Activated CD4-positive, alpha-beta T cell treated with anti-CD3 and anti-CD28 coated beads, Interleukin-2, amount 50 U/mL, for 48 hours (primary cell): Measurements from ENCODE around the gene SLF2.
A peak's percentile ranks its signal among the peaks of the same experiment; 100 is the strongest.

Experiments
- DNase-seq, 2 experiments: peaks; one replicate each; pipeline ENCODE4 v3.0.0-alpha.2; 2020

The SLF2 gene

DNA sequence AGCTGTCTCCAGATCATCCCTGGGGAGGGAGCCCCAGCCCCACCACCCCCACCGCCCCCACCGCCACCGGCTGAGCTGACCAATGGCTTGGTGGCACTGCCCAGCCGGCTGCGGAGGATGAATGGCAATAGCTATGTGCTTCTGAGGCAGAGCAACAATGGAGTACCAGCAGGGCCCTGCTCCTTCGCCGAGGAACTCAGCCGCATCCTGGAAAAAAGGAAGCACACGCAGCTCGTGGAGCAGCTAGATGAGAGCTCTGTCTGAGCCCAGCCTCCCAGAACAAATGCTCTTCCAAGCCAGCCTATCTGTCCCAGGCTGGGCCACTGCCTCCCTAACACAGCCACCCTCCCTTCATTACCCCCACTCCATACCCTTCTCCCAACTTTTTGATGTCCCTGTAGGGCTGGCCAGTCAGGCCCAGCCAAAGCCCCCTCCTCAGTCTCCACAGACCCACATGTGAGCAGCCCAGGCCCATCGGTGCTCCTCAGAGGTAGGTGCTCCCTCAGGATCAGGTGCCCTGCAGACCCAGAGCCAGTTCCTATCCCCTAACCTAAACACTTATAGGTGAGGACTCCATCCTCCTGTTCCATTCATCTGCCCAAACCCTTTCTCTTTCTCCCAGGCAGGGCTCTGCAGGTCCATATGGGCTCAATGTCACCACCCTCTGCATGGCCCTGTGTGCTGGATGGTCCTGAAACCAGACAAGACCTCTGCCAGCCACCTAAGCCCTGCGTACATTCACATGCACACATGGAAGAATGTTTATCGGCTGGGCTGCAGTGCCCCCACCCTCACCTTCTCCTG, 71.3 kb downstream of the SLF2 start:
- no peak for DNase-seq

DNA sequence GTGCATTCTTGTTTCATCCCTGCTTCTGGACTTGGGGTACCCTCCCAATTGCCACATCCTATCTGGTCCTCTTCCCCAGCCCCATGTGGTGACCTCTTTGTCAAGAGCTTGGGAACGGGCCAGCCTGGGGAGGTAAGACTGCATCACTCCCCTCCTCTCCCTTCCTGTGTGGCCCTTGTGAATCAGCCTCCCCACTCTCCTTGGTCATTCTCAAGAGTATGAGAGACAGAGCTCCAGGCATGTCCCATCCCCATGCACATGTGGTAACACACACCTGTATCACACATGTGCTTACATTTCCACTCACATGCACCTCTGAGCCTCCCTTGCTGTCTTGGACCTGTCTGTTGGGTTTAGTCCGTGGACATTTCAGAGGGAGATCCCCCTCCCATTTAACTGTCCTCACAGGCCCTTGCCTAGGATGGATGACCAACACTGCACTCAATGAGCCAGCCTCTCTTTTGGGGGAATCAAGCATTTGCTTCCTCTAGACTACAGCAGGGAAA, 72.0 kb downstream of the SLF2 start:
- no peak for DNase-seq

DNA sequence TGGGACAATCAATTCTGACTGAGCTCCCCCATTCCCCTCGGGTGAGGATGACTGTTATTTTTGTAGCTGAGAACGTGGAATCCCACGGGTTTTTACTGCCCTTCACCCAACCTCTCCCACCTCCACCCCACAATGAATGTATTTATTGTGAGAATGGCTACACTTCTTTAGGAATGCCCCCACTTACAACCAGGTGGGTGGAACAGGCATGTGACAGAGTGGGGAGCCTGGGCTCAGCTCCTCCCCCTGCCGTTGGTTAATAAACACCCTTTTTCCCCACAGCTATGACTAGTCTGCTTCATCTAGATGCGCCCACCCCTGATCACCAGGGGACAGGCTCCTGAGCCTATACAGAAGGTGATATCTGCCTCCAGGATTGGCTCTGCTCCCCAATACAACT, 72.6 kb downstream of the SLF2 start:
- no peak for DNase-seq

DNA sequence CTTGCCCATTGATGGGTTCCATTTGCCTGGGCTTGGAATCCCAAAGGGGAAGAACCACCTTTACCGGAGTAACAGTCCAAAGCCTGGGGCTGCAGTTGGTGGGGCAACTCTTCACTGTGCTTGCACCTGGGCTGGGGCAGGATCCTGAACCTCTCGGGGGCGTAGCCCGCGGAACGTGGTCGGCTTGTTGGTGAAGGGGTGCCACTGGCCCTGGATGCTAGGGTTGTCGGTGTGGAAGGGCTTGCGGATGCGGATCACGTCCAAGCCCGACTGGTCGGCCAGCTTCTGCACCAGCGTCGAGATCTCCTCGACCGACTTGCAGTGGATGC, 73.8 kb downstream of the SLF2 start:
- no peak for DNase-seq

DNA sequence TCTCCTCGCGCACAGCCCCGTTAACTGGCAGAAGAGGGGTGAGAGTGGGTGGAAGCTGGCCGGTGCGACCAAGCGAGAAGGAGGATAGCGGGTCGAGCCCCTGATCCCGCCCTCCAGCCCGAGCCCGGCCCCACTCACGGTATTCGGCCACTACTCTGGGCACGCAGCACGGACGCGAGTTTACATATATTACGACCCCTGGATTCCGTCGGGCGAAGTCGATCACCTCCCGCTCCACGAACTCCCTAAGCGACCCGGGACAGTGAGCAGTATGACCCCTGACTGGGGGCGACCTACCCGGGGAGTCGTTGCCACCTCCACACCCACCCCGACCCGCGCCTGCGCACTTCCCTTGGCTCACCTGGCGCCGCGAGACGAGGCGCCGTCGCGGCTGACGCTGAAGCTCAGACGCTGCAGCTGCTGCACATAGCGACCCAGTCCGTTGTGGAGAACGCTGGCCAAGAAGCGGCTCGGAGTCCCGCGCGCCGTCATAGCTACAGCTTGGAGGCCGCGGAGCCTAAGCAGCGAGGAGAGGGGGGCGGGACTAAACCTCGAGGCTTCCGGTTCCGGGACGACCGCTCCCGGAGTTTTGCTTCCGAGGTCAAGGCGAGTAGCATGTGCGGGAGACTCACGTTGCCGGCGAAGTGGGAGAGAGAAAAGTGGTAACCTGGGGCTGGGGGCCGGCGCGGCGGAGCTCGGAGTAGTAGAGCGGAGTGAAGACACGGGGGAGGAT, 74.4 kb downstream of the SLF2 start, which contains the start of the genes MRPL43 and TWNK:
TSS of gene MRPL43 (minus strand) at position 546 of the 733 bp plus-strand sequence. CDS start at position 492, 54 bp downstream.
TSS of gene TWNK (plus strand) at position 592 of the 733 bp plus-strand sequence. CDS start 668 bp downstream, outside the sequence.
- peak; percentile 85 to 90 for DNase-seq

DNA sequence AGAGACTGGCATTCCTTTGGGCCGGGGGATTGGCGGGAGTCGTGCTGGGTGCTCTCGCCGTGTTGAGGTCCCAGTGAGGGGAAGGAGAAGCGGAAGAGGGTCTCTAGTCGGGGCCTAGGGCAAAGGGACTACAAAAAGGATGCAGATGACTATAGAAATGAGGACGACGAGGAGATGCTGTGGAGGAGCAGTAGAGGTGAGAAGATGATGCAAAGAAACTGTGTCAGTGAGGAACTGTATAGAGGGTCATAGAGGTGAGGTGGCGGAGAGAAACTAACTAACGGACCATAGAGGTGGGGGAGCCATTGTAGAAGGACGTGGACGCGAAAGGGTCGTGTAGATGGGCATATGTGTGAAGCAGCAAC, 74.9 kb downstream of the SLF2 start:
- DNase-seq = no peak

DNA sequence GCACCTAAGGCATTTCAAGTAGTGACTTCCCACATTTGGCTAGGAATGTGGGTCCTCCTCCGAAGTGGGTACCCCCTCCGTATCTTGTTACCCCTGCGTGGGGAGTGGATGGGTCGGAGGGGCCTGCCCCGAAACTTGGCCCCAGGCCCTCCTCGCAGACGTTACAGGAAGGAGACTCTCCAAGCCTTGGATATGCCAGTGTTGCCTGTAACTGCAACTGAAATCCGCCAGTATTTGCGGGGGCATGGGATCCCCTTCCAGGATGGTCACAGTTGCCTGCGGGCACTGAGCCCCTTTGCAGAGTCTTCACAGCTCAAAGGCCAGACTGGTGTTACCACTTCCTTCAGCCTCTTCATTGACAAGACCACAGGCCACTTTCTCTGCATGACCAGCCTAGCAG, 75.4 kb downstream of the SLF2 start:
- DNase-seq = no peak

DNA sequence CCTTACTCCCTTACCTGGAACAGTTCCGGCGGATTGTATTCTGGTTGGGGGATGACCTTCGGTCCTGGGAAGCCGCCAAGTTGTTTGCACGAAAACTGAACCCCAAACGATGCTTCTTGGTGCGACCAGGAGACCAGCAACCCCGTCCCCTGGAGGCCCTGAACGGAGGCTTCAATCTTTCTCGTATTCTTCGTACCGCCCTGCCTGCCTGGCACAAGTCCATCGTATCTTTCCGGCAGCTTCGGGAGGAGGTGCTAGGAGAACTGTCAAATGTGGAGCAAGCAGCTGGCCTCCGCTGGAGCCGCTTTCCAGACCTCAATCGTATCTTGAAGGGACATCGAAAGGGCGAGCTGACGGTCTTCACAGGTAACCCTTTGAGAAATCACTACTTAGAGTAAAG, 76.3 kb downstream of the SLF2 start:
- no peak for DNase-seq

DNA sequence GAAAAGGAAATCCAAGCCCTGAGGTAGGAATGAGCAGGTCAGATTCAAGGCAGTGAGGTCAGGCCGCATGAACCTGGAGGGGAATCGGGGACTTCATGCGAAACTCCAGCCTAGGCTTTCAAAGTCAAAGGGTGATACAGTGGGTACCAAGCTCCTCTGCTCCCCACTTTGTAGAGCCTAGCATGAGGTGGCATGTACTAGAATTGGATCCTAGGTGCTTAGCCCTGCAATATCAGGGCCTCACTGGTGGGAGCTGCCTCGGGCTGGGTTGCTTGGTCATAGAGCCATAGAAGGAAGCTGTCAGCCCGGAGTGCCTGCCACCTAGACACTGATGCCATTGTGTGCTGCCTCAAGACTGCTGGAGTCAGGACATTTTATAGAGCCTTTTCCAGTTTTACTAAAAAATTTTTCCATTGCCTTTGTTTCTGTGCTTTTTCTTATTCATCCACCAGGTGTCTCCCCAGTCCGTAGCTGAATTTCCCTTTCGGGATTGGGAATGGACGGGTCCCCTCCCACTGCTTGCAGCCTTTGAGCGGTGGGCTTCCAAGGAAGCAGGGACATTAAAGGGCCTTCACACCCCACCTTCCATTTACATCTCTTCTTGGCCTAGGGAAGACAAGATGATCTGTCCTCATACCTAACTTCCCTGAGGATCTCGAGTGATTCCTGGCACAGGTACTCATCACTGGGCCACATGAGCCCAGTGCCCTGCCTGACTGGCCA, 81.4 kb downstream of the SLF2 start:
- DNase-seq = no peak

DNA sequence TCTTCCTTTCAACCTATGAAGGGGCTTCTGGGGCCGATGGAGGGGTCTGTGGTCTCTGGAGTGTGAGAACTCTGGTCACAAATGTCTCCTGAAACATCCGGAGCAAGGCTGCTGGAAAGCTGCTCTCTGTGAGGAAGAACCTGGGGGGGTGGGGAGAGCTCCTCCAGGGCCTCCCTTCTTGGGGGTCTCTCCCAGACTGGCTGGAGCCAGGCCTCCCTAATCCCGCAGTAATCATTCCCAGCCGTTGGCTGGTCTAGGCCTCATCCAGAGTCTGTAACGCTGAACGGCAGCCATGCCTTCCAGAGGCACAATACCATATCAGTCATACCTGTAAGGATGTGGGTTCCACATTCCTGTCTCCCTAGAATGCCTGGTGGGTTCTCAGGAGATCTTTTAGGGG, 82.4 kb downstream of the SLF2 start:
- DNase-seq = no peak

DNA sequence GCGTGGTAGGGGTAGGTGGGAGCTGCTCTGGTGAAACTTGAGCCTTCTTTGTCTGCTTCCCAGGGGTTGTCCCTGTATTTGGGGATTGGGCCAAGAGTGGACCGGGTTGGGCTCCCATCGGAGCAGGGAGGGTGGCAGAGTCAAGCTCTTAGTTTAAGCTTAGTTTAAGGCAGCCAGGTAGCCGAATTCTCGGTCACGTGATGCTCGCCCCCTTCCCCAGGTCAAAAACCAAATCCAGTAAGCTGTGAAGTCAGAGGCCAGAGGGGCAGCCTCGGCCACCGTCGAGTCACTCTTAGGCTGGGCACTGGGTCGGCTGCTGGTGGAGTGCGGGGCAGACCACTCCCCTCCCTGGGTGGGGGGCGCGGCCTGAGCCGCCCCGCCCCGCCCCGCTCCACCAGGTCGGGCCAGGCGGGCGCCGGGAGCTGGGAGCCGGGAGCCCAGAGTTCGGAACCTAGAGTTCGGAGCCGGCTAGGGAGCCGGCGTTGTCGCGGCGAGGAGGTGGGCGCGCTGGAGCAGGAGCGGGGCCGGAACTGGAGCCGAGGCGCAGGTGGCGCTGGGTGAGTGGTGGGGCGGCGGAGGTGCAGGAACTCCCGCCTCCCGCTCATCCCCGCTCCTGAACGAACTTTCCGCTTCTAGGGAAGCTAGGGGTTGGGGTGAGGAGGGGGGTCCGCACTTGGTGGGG, 84.1 kb downstream of the SLF2 start:
- peak; percentile 50 to 56 for DNase-seq

DNA sequence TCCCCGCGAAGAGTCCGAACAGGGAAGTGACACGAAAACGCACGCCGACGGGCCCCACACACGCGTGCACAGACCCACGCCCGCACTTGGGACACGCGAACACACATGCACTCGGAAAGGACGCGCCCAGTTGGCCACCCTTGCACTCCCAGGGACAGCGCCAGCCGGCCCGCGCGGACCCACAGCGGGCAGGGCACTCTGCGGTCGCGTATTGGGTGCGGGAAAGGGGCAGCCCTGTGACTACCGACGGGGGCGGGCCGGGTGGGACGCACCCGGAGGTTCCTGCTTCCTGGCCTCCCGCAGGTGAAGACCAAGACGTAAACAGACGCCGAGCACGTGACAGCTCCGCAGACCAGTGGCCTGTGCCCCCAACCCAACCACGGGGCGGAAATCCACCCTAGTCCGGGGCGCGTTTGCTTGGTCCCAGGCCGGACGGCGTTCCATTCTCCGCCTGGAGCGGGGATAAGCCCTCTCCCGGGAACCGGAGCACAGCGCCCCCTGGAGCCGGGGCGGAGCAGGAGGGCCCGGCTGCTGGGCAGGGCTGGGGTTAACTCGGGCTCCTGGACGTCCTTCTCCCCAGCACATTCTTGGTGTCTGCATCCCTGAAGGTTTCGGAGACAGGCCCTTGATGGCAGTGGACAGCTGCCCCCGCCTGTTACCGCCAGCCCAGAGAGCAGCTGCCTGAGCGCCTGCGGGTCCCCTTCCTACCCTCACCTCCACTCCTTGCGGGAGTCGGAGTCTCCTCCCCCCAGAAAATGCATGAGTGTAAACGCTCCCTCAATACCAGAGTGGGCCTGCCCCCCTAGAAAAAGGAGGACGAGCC, 84.8 kb downstream of the SLF2 start:
- peak; percentile 82 for DNase-seq

DNA sequence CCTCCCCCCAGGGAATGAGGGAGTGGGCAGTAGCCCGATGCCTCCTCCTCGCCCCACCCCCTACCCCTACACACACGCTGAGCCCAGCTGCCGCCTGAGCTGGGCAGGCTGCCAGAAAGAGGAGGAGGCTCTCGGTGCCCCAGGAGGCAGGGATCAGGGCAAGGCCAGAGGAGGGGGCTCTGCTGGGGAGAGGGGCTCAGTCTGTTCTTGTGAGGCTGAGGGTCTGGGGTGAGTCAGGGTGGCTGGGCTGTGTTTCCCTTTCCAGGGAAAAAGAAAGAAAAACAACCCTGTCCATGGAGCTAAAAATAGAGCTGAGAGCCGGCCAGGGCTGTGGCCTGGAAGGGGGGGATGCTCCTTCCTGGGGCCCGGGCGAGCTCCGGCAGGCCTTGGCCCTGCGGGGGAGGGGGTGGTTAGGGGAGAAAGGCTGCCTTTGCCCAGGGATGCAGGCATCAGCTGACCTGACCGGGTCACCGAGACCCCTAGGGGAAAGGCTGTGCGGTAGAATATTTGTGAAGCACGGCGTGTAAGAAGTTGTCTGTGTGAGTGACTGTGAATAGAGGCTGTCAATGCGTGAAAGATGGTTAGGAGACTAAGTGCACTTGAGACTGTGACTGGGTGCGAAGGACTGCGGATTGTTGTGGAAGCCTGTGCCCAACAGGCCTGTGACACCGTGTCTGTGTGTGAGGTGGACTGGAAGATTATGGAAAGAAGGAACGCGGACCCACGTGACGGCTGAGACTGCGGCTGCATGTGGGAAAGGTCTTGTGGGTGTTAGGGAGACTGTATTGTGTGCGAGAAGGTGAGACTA, 85.6 kb downstream of the SLF2 start:
- DNase-seq = peak; percentile 72 to 76

DNA sequence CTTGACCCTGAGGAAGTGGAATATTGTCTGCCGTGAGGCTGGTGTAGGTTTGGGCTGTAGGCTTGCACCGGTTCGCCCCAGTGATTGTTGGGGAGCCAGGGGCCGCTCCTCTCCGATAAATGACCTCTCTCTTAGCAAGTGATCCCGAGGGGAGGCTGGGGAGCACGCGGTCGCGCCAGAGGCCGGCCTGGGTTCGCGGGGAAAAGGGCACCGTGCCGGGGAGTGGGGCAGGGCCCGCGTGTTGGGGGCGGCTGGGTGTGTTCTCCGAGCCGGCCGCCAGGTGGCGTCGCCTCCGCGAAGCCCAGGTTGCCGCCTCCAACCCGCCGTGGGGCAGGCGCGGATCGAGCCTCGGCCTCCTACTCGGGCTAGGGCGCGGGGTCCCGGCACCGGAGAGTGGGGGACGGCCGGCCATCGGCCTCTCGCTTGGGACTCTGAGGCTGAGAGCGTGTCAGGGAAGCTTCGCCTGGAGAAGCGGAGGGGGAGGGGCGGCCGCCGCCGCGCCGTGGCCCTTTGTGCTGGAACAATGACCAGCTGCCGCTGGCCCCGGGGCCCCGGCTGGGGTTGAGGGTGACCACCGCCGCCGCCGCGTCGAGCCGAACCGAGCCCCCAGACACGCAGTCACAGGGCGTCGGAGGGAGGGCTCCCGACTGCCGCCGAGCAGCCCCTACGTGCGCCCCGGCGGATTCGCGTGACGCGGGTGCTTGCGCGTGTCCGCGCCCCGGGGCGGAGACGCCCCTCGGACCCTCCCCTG, 86.4 kb downstream of the SLF2 start:
- peak; percentile 77 to 82 for DNase-seq

DNA sequence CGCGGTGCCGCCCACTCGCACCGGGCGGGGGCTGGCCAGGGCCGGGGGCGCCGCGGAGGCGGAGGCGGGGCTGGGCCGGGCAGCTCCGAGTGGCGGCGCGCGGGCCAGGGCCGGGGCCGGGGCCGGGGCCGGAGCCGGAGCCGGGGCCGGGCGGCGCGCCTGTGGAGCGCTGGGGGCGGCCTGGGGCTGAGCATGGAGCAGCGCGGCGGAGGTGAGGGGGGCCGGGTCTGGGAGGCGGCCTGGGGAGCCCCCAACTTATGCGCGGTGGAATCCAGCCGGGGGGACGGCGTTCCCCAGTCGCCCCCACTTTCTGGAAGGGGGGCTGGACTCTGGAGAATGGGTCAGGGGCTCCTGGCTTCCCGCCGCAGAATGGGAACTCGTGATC, 87.0 kb downstream of the SLF2 start, which contains the start of gene LZTS2:
TSS of gene LZTS2 (plus strand) at position 67 of the 385 bp plus-strand sequence. CDS start 2,731 bp downstream, outside the sequence.
- no peak for DNase-seq

DNA sequence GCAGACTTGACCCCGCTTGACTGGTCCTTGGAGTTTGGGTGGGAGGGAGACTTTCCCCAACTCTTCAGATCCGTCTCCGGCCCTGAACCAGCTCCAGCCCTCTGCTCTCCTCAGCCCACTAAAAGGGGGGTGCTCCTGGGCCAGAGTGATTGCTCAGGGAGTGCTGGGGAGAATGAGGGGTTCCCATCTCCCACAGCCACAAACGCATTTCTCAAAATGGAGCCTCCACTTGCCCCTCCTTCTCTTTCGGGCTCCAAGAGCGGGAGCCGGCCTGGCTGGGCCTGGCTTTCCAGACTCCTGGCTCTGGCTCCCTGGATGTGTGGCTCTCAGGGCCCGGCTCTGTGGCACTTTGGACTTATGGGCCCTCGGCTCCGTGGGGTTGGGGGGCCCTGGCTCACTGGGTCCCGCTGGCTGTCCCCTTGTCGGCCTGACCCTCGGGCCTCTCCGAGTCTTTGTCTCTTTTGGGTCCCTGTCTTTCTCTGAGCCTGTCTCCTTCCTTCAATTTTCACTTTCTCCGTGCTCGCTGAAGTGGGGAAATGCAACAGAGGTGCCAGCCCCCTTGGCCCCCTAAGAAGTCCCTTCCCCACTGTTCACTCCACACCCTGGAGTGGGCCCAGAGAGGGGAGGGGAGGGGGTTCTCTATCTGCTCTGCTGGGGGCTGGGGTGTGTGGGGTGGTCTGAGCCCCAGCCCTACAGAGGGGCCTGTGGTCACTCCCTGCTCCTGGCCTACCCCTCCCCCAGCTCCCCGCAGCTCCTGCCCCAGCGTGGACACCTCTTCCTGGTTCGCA, 87.6 kb downstream of the SLF2 start:
- no peak for DNase-seq

DNA sequence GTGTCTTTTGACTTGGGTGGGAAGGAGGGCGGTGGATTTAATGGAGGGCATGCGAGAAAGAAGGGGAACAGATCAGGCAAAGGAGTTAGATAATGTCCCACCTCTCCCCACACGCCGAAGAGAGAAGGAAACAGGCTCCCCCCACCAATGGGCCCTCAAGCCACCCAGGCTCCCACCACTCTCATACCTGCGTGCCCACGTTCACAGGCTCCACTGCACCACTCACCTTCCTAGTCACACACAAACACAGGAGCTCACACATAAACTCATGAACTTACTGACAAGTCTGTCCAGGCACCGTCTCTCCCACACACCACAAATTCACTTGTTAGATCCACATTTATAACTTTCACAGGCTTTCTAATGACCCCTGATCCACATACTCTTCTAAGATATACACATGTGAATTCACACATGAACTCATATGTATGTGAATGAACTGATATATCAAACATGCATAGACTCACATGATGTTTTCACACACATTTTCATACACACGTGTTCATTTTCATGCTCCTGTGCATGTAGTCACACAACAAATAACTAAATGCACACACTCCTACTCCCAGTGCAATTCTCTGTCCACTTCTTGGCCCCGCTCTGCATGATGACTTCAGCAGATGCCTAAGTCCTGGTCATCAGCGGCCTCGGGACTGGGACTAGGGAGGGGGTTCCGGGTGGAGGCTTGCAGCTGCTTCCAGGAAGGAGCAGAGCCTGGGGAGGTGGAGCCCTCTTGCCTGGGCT, 88.3 kb downstream of the SLF2 start:
- DNase-seq = no peak

DNA sequence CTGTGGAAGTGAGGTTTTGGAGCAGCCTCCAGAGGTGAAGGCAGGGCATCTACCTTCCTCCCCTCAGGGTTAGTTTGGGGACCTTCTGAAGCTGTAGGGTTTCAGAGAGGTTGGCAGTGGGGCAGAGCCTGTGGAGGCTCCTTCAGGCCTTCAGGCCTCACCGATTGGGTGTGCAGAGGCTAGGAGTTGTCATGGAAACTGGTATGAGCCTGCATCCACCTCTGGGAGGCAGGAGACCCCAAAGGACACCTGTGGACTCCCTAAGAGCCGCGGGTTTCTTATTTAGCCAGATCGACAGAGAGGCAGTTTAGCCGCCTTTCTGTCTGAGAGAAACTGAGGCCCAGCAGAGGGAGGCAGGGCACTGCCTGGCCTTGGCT, 88.9 kb downstream of the SLF2 start:
- no peak for DNase-seq

DNA sequence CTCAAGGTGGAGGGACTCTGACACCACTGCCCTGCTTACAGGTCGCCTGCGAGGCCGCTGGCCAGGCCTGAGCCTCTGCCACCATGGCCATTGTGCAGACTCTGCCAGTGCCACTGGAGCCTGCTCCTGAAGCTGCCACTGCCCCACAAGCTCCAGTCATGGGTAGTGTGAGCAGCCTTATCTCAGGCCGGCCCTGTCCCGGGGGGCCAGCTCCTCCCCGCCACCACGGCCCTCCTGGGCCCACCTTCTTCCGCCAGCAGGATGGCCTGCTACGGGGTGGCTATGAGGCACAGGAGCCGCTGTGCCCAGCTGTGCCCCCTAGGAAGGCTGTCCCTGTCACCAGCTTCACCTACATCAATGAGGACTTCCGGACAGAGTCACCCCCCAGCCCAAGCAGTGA, 89.7 kb downstream of the SLF2 start:
- no peak for DNase-seq
